C4-2B (cell line): ENCODE data around the gene ZMYND15.
A peak's percentile ranks its signal among the peaks of the same experiment; 100 is the strongest.

ENCODE experiments used
- H3K27ac ChIP-seq: fragments of 450-650 bp; 2 replicates; pipeline ENCODE4 v1.5.1; 2017
- ZFX ChIP-seq: fragments of 450-650 bp; IDR thresholded peaks from 2 replicates; pipeline ENCODE4 v1.6.1; 2017
- TF ChIP-seq, protein P1 (sequence below): fragments of 450-650 bp; conservative IDR thresholded peaks from 2 replicates; pipeline ENCODE4 v1.5.1; 2017; ENCODE audit warnings: mild to moderate bottlenecking

ZMYND15 gene

DNA sequence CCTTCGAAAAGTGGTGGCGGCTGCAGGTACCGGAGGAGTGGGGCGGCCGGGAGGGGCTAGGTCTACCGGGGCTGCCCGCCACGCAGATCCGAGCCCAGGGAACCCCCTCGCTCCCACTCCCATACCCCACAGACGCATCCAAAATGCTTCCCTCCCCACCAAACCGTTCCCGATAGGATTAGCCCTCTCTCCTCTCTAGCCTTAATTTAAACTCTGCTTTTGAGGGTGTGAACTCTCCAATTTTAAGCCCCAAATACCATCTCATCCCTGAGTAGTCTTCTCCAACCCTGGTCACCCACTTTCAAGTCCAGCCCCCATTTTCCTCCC lies 355 bp downstream of the ZMYND15 start:
- no peak for TF ChIP-seq ZFX
- TF ChIP-seq, protein P1, sequence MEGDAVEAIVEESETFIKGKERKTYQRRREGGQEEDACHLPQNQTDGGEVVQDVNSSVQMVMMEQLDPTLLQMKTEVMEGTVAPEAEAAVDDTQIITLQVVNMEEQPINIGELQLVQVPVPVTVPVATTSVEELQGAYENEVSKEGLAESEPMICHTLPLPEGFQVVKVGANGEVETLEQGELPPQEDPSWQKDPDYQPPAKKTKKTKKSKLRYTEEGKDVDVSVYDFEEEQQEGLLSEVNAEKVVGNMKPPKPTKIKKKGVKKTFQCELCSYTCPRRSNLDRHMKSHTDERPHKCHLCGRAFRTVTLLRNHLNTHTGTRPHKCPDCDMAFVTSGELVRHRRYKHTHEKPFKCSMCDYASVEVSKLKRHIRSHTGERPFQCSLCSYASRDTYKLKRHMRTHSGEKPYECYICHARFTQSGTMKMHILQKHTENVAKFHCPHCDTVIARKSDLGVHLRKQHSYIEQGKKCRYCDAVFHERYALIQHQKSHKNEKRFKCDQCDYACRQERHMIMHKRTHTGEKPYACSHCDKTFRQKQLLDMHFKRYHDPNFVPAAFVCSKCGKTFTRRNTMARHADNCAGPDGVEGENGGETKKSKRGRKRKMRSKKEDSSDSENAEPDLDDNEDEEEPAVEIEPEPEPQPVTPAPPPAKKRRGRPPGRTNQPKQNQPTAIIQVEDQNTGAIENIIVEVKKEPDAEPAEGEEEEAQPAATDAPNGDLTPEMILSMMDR: no peak
- peak overlapping the region; percentile 72 for H3K27ac ChIP-seq

DNA sequence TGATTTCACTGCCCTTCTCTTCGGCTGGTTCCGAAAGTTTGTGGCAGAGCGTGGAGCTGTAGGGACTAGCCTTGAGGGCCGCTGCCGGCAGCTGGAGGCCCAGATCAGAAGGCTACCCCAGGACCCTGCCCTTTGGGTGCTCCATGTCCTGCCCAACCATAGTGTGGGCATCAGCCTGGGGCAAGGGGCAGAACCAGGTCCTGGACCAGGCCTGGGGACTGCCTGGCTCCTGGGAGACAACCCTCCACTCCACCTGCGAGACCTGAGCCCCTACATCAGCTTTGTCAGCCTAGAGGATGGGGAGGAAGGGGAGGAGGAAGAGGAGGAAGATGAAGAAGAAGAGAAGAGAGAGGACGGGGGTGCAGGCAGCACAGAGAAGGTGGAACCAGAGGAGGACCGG lies 951 bp downstream of the ZMYND15 start:
- no peak for TF ChIP-seq ZFX
- TF ChIP-seq, protein P1: no peak
- H3K27ac ChIP-seq: no peak overlapping the region

DNA sequence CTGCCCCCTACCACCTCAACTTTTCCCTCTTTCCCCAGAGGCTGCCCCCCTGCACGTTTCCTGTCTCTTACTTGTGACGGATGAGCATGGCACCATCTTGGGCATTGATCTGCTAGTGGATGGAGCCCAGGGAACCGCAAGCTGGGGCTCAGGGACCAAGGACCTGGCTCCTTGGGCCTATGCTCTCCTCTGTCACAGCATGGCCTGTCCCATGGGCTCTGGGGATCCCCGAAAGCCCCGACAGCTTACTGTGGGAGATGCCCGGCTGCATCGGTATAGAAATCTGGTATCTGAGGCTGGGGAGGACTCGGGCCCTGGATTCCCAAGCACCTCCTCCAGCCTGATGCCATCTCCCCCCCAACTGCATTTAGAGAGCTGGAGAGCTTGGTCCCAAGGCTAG lies 1.9 kb downstream of the ZMYND15 start:
- TF ChIP-seq ZFX: no peak
- TF ChIP-seq, protein P1: no peak
- no peak overlapping the region; the same call in 1 of the 2 replicates for H3K27ac ChIP-seq

DNA sequence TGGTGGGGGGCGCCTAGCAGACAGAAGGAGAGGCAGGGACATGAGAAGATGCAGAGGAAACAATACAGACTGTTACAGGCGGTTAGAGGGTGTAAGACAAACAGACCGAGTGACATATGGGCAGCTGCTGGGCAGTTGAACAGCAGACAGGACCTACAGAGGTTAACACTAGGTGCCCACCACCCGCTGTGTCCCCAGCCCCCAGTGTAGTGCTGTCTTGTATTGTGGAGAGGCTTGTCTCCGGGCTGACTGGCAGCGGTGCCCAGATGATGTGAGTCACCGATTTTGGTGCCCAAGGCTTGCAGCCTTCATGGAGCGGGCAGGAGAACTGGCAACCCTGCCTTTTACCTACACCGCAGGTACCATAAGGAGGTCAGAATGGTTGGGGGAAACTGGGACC lies 2.5 kb downstream of the ZMYND15 start:
- TF ChIP-seq, protein P1: no peak
- no peak for TF ChIP-seq ZFX
- H3K27ac ChIP-seq: peak overlapping the region; percentile 35

DNA sequence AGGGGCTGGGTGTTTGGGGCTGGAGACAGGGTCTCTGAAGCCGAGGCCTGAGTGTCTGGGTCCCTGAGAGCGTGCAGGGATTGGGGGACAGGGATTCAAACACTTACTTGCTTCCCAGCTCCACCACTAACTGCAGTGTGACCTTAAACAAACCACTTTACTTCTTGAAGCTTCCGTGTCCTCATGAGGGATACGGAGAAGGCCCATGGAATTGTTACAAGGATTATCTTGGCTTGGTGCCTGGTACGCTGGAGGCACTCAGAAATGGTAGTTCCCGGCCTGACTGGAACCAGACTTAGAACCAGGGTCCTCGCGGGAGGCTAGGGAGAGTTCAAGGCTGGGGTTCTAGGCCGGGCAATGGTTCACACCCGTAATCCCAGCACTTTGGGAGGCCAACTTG lies 3.0 kb downstream of the ZMYND15 start:
- H3K27ac ChIP-seq: peak overlapping the region; percentile 35
- no peak for TF ChIP-seq ZFX

DNA sequence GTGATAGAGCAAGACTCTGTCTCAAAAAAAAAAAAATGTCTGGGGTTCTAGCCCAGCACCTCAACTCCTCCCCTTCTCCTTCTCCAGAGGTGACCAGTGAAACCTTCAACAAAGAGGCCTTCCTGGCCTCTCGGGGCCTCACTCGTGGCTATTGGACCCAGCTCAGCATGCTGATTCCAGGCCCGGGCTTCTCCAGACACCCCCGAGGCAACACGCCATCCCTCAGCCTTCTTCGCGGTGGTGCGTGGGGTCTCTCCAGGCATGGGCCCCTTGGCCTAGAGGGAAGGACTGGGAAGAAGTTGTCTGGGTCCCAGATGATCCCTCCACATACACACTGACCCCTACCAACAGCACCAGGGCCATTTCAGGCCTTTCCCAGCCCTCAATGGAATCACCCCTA lies 3.6 kb downstream of the ZMYND15 start:
- TF ChIP-seq ZFX: no peak
- TF ChIP-seq, protein P1: no peak
- H3K27ac ChIP-seq: peak overlapping the region; percentile 35

DNA sequence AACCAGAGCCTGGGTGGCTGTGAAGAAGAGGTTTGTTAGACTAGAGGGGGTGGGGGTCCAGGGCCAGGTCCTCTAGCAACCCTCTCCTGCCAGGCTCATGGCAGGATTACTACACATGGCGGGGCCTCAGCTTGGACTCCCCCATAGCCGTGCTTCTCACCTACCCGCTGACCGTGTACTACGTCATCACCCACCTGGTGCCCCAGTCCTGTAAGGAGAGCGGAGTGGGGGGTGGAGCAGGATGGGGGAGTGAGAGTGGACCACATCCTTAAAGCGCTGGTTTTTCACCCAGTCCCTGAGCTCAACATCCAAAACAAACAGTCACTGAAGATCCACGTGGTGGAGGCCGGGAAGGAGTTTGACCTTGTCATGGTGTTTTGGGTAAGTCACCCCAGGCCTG lies 4.3 kb downstream of the ZMYND15 start:
- TF ChIP-seq ZFX: no peak
- TF ChIP-seq, protein P1: no peak
- H3K27ac ChIP-seq: no peak overlapping the region
